Measurements from ENCODE around the gene CAMK2D.

Gene CAMK2D

GRCh38 chr4:113783289-113783688 lies 21.8 kb upstream of the CAMK2D start:
- Histone ChIP-seq H3K36me3 (ENCODE audit: control insufficient read depth, insufficient read depth, low read length) (no peaks in the 10 kb centered on the region), H3K27ac (ENCODE audit: low read depth, low read length) (no peak overlapping the region), H3K9me3 (ENCODE audit: control insufficient read depth, insufficient read depth, low read depth, low read length) (no peaks in the 10 kb centered on the region), H3K9ac (ENCODE audit: low read length) (no peak overlapping the region), H3K27me3 (ENCODE audit: control insufficient read depth, insufficient read depth, low read length) (no peaks in the 10 kb centered on the region), H3K4me3 (ENCODE audit: low read depth, low read length) (no peak overlapping the region), H3K4me1 (ENCODE audit: control insufficient read depth, insufficient read depth, low read length) (no peaks in the 10 kb centered on the region)

DNA sequence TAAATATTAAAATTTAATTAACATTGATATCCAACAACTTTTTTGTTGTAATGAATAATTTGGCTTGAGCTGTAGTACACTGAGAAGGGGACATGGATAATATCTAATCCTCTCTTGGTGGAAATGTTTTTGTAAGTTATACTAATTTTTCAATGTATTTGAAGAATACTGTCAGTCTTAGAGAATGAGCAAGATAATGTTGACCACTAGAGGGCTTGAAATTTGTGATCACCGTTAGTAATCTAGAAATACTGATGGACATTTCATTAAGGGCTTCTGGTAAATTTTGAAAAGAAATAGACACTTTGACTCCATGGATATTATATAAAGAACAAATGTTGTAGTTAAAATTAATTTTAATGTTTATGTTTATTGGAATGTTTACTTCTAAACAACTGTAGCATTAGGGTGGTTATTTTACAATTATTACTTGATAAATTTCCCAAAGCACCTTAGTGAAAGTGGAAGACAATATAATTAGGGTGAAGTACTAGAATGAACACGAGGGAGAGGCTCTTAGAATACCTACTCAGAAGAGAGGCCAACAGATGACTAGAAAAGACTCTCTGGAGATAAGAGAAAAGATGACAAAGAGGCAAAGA lies 20.0 kb upstream of the CAMK2D start:
- H3K9me3 ChIP-seq (ENCODE audit: control insufficient read depth, insufficient read depth, low read depth, low read length): no peaks in the 10 kb centered on the region
- H3K27ac ChIP-seq (ENCODE audit: low read depth, low read length): no peak overlapping the region
- H3K4me1 ChIP-seq (ENCODE audit: control insufficient read depth, insufficient read depth, low read length): no peaks in the 10 kb centered on the region
- no peak overlapping the region for H3K4me3 ChIP-seq (ENCODE audit: low read depth, low read length)
- H3K27me3 ChIP-seq (ENCODE audit: control insufficient read depth, insufficient read depth, low read length): no peaks in the 10 kb centered on the region
- no peak overlapping the region for H3K9ac ChIP-seq (ENCODE audit: low read length)
- H3K36me3 ChIP-seq (ENCODE audit: control insufficient read depth, insufficient read depth, low read length): no peaks in the 10 kb centered on the region

- no peaks in the 10 kb centered on the region for H3K27me3 ChIP-seq (ENCODE audit: control insufficient read depth, insufficient read depth, low read length)
- peaks cover 7% of the 10 kb centered on the region; the same call in 1 of the 2 replicates for H3K9me3 ChIP-seq (ENCODE audit: control insufficient read depth, insufficient read depth, low read depth, low read length)
- no peaks in the 10 kb centered on the region for H3K36me3 ChIP-seq (ENCODE audit: control insufficient read depth, insufficient read depth, low read length)
Measured at GRCh38 chr4:113776679-113777078, 15.1 kb upstream of the CAMK2D start.

GRCh38 chr4:113776016-113776415 lies 14.5 kb upstream of the CAMK2D start:
- Histone ChIP-seq H3K4me3 (ENCODE audit: low read depth, low read length) (no peak overlapping the region), H3K4me1 (ENCODE audit: control insufficient read depth, insufficient read depth, low read length) (no peaks in the 10 kb centered on the region), H3K36me3 (ENCODE audit: control insufficient read depth, insufficient read depth, low read length) (no peaks in the 10 kb centered on the region), H3K9me3 (ENCODE audit: control insufficient read depth, insufficient read depth, low read depth, low read length) (peaks cover 10% of the 10 kb centered on the region; the same call in 1 of the 2 replicates), H3K27ac (ENCODE audit: low read depth, low read length) (no peak overlapping the region), H3K27me3 (ENCODE audit: control insufficient read depth, insufficient read depth, low read length) (no peaks in the 10 kb centered on the region), H3K9ac (ENCODE audit: low read length) (no peak overlapping the region)

More at GRCh38 chr4:113776679-113777078, 15.1 kb upstream of the CAMK2D start:
- Histone ChIP-seq H3K4me3 (ENCODE audit: low read depth, low read length) (no peak overlapping the region), H3K9ac (ENCODE audit: low read length) (no peak overlapping the region), H3K27ac (ENCODE audit: low read depth, low read length) (no peak overlapping the region), H3K4me1 (ENCODE audit: control insufficient read depth, insufficient read depth, low read length) (no peaks in the 10 kb centered on the region)

- H3K27ac ChIP-seq (ENCODE audit: low read depth, low read length): no peak overlapping the region
- no peaks in the 10 kb centered on the region for H3K27me3 ChIP-seq (ENCODE audit: control insufficient read depth, insufficient read depth, low read length)
- H3K9ac ChIP-seq (ENCODE audit: low read length): no peak overlapping the region
- H3K4me3 ChIP-seq (ENCODE audit: low read depth, low read length): no peak overlapping the region
- peaks cover 10% of the 10 kb centered on the region; the same call in 1 of the 2 replicates for H3K9me3 ChIP-seq (ENCODE audit: control insufficient read depth, insufficient read depth, low read depth, low read length)
- H3K36me3 ChIP-seq (ENCODE audit: control insufficient read depth, insufficient read depth, low read length): no peaks in the 10 kb centered on the region
- no peaks in the 10 kb centered on the region for H3K4me1 ChIP-seq (ENCODE audit: control insufficient read depth, insufficient read depth, low read length)
Measured at GRCh38 chr4:113773756-113774155, 12.2 kb upstream of the CAMK2D start.

- Histone ChIP-seq H3K27ac (ENCODE audit: low read depth, low read length) (no peak overlapping the region), H3K27me3 (ENCODE audit: control insufficient read depth, insufficient read depth, low read length) (no peaks in the 10 kb centered on the region), H3K4me1 (ENCODE audit: control insufficient read depth, insufficient read depth, low read length) (no peaks in the 10 kb centered on the region), H3K36me3 (ENCODE audit: control insufficient read depth, insufficient read depth, low read length) (no peaks in the 10 kb centered on the region), H3K9ac (ENCODE audit: low read length) (no peak overlapping the region), H3K4me3 (ENCODE audit: low read depth, low read length) (no peak overlapping the region), H3K9me3 (ENCODE audit: control insufficient read depth, insufficient read depth, low read depth, low read length) (peaks cover 10% of the 10 kb centered on the region; the same call in 1 of the 2 replicates)
Measured at GRCh38 chr4:113773014-113773413, 11.5 kb upstream of the CAMK2D start.

DNA sequence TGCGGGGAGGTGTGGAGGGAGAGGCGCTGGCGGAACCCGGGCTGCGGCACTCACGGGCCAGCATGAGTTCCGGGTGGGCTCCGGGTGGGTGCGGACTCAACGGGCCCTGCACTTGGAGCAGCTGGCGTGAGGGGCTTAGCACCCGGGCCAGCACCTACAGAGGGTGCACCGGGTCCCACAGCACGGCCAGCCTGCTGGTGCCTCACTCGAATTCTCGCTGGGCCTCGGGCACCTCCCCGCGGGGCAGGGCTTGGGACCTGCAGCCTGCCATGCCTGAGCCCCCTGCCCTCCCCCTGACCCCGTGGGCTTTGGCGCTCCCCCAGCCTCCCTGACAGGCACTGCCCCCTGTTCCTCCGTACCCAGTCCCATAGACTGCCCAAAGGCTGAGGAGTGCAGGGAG lies 10.8 kb upstream of the CAMK2D start:
- Histone ChIP-seq H3K9me3 (ENCODE audit: control insufficient read depth, insufficient read depth, low read depth, low read length) (peaks cover 10% of the 10 kb centered on the region; the same call in 1 of the 2 replicates), H3K27ac (ENCODE audit: low read depth, low read length) (no peak overlapping the region), H3K36me3 (ENCODE audit: control insufficient read depth, insufficient read depth, low read length) (no peaks in the 10 kb centered on the region), H3K27me3 (ENCODE audit: control insufficient read depth, insufficient read depth, low read length) (no peaks in the 10 kb centered on the region), H3K4me3 (ENCODE audit: low read depth, low read length) (no peak overlapping the region), H3K4me1 (ENCODE audit: control insufficient read depth, insufficient read depth, low read length) (no peaks in the 10 kb centered on the region), H3K9ac (ENCODE audit: low read length) (no peak overlapping the region)

DNA sequence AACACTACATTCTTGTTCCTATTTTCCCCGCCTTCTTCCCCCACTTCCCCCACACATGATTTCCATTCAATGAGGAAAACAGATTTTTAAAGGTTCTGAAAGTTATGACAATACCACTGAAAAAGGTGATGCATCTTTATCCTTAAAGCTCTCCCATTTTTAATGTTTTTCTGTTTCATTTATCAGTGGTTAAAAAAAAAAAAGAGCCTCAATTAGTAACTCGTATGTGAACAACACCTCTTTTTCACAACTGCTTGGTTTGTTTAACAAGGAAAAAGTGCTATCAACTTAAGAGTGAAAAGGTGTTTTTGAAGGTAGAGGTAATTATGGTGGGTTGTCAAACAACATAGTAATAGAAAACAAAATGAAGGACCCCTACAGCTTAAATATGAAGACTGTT lies 8.2 kb upstream of the CAMK2D start:
- H3K27ac ChIP-seq (ENCODE audit: low read depth, low read length): no peak overlapping the region
- no peaks in the 10 kb centered on the region for H3K36me3 ChIP-seq (ENCODE audit: control insufficient read depth, insufficient read depth, low read length)
- no peaks in the 10 kb centered on the region; the same call in 1 of the 2 replicates for H3K4me1 ChIP-seq (ENCODE audit: control insufficient read depth, insufficient read depth, low read length)
- H3K27me3 ChIP-seq (ENCODE audit: control insufficient read depth, insufficient read depth, low read length): no peaks in the 10 kb centered on the region
- H3K9ac ChIP-seq (ENCODE audit: low read length): no peak overlapping the region
- peaks cover 10% of the 10 kb centered on the region; the same call in 1 of the 2 replicates for H3K9me3 ChIP-seq (ENCODE audit: control insufficient read depth, insufficient read depth, low read depth, low read length)
- no peak overlapping the region for H3K4me3 ChIP-seq (ENCODE audit: low read depth, low read length)

- Histone ChIP-seq H3K36me3 (ENCODE audit: control insufficient read depth, insufficient read depth, low read length) (no peaks in the 10 kb centered on the region), H3K9me3 (ENCODE audit: control insufficient read depth, insufficient read depth, low read depth, low read length) (peaks cover 10% of the 10 kb centered on the region; the same call in 1 of the 2 replicates), H3K27me3 (ENCODE audit: control insufficient read depth, insufficient read depth, low read length) (no peaks in the 10 kb centered on the region), H3K4me1 (ENCODE audit: control insufficient read depth, insufficient read depth, low read length) (no peaks in the 10 kb centered on the region; the same call in 1 of the 2 replicates), H3K4me3 (ENCODE audit: low read depth, low read length) (no peak overlapping the region), H3K9ac (ENCODE audit: low read length) (no peak overlapping the region), H3K27ac (ENCODE audit: low read depth, low read length) (no peak overlapping the region)
Measured at GRCh38 chr4:113768952-113769351, 7.4 kb upstream of the CAMK2D start.

DNA sequence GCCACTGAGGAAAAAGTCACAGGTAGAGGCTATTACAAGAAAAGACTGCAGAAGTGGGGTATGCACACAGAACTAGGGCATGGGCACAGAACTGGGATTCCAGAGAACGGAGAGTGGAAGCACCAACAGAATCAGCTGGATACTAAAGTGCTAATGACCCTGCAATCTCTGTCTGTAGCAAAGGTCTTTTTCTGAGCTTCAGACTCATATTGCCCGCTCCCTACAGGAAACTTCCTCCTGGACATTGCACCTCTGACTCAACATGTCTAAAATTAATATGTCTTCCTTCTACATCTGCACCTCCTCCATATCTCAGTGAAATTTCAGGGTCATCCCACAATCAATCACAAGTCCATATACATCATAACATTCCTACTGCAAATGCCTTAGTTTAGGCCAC lies 5.3 kb upstream of the CAMK2D start:
- Histone ChIP-seq H3K27me3 (ENCODE audit: control insufficient read depth, insufficient read depth, low read length) (no peaks in the 10 kb centered on the region), H3K27ac (ENCODE audit: low read depth, low read length) (no peak overlapping the region), H3K4me1 (ENCODE audit: control insufficient read depth, insufficient read depth, low read length) (peaks cover 5% of the 10 kb centered on the region), H3K9ac (ENCODE audit: low read length) (no peak overlapping the region), H3K36me3 (ENCODE audit: control insufficient read depth, insufficient read depth, low read length) (no peaks in the 10 kb centered on the region), H3K4me3 (ENCODE audit: low read depth, low read length) (no peak overlapping the region), H3K9me3 (ENCODE audit: control insufficient read depth, insufficient read depth, low read depth, low read length) (peaks cover 4% of the 10 kb centered on the region; the same call in 1 of the 2 replicates)

- Histone ChIP-seq H3K36me3 (ENCODE audit: control insufficient read depth, insufficient read depth, low read length) (no peaks in the 10 kb centered on the region), H3K4me3 (ENCODE audit: low read depth, low read length) (no peak overlapping the region), H3K27ac (ENCODE audit: low read depth, low read length) (no peak overlapping the region), H3K27me3 (ENCODE audit: control insufficient read depth, insufficient read depth, low read length) (peaks cover 6% of the 10 kb centered on the region; the same call in 1 of the 2 replicates), H3K4me1 (ENCODE audit: control insufficient read depth, insufficient read depth, low read length) (peaks cover 5% of the 10 kb centered on the region), H3K9ac (ENCODE audit: low read length) (no peak overlapping the region), H3K9me3 (ENCODE audit: control insufficient read depth, insufficient read depth, low read depth, low read length) (no peaks in the 10 kb centered on the region)
Measured at GRCh38 chr4:113764720-113765264, 3.3 kb upstream of the CAMK2D start.
